Activated gamma-delta T cell treated with anti-CD3 and anti-CD28 coated beads, Interleukin-2, amount 50 U/mL, for 16 hours (primary cell): ENCODE data around the gene LRRC4B.
"Not testable (repeated sequence)": the region's sequence is repeated elsewhere in the genome, so short reads cannot be mapped to it uniquely, and the experiment has no call there.

Source experiments
- DNase-seq: peaks from one replicate; pipeline ENCODE4 v3.0.0-alpha.2; 2020; ENCODE audit warnings: low read depth

The LRRC4B gene

DNA sequence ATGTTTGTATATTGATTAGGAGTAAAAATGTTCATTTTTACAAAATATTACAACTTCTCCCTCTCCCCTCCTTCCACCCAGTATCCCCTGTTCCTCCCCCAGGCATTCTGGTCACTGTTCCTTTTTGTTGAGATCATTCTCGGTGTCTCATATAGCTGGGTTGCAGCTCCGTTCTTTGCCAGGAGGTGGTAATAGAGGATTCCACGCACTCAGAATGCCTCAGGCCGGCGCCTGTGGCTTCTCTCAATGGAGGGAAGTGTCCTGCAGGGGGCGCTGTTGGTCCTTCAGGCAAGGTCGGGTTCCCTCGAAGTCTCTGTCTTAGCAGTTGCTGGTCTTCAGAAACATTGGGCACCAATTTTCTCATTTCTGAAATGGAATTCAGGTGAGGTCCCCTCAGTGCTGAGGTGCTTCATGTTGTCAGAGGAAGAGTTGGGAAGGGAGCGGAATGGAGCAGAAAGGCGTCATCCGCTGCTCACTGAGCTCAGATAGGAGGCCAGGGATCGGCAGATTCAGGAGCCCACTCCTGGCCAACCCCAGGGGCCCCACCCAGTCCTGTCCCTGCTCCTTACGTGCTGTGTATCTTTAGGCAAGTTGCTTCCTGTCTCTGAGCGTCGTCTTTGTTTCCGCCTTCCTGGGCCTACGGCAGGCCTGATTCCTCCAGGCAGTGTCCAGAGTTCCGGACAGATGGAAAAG is 81.3 kb downstream of the LRRC4B start:
- peak; percentile 27 for DNase-seq

DNA sequence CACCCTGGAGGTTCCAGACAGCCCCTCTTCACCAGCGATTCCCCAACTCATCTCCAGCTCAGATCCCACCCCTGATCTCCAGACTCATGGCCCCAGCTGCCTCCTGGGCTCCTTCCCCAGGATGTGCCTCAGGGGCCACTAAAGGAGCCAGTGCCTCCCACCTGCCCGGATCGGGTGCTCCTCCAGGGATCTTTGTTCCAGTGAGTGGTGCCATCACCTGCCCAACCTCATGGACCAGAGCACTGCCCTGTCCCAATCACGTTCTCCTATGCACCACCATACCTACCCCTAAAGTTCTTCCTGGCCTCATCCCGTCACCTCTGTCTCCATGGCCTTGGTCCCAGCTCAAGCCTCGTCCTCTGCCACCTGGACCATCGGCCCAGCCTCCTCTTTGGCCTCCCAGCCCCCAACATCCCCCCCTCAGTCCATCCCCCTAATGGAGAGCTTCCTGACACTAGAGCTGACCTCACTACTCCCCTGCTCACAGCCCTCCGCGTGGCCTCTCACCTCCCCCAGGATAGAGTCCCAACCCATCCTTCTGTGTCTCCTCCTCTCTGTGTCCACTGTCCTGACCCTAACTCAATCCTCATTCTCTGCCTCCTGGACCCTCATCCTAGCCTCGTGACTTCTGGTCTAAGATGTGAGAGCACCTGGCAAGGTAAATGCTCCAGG is 82.8 kb downstream of the LRRC4B start:
- DNase-seq: no peak

DNA sequence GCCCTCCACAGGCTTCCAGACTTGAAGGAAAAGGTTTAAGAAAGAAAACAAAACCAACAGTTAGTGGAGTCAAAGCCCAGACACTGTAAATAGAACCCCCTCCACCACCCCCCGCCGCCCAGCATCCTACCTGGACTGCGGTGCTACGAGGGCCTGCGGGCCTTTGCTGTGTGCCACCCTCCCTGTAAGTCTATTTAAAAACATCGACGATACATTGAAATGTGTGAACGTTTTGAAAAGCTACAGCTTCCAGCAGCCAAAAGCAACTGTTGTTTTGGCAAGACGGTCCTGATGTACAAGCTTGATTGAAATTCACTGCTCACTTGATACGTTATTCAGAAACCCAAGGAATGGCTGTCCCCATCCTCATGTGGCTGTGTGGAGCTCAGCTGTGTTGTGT is 85.3 kb downstream of the LRRC4B start:
- no peak for DNase-seq

- no peak for DNase-seq
Observed at GRCh38 chr19:50482271-50482855, 85.9 kb downstream of the LRRC4B start.

- no peak for DNase-seq
Observed at GRCh38 chr19:50481351-50482149, 86.7 kb downstream of the LRRC4B start.

GRCh38 chr19:50480281-50481111 is 87.7 kb downstream of the LRRC4B start:
- DNase-seq: no peak

- no peak for DNase-seq
Observed at GRCh38 chr19:50479761-50480251, 88.4 kb downstream of the LRRC4B start.

- DNase-seq: no peak
Observed at GRCh38 chr19:50478901-50479715, 89.1 kb downstream of the LRRC4B start.

DNA sequence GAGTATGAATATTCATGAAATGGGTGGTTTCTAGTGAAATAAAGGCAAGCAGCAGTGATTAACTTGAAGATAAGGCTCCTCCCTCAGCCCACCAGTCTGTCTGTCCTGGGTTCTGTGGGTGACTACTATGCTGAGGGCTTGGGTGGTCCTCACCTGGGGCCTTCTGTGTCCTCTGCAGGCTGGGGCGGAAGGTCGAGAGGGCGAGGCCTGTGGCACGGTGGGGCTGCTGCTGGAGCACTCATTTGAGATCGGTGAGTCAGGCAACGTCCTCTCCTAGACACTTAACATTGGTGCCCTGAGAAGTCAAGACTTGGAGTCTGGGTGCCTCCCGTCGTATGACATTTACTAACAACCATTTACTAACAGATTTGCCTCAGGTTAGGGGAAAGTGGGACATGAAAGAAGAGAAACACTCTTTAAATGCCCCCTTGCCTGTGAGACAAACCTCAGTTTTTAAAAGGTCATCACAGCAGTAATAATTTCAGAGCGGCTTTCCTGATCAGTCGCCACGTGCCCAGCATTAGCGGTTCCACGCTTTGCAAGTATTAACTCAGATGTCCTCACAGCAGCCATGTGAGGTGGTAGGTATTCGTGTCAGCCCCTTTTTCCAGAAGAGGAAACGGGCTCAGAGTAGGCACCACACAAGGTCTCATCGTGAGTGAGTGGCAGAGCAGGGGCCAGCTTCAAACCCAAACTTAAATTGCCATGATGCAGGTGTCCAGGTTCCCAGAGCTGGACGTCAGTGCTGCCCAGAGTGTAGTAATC is 90.3 kb downstream of the LRRC4B start:
- DNase-seq: no peak

DNA sequence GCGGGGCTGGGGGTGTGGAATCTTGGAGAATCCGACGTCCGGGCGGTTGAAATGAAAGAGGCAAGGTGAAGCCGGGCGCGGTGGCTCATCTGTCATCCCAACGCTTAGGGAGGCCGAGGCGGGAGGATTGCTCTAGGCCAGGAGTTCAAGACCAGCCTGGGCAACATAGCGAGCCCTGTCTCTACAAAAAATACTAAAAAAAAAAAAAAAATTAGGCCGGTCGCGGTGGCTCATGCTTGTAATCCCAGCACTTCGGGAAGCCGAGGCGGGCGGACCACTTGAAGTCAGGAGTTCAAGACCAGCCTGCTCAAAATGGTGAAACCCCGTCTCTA is 91.4 kb downstream of the LRRC4B start:
- DNase-seq: no peak

DNA sequence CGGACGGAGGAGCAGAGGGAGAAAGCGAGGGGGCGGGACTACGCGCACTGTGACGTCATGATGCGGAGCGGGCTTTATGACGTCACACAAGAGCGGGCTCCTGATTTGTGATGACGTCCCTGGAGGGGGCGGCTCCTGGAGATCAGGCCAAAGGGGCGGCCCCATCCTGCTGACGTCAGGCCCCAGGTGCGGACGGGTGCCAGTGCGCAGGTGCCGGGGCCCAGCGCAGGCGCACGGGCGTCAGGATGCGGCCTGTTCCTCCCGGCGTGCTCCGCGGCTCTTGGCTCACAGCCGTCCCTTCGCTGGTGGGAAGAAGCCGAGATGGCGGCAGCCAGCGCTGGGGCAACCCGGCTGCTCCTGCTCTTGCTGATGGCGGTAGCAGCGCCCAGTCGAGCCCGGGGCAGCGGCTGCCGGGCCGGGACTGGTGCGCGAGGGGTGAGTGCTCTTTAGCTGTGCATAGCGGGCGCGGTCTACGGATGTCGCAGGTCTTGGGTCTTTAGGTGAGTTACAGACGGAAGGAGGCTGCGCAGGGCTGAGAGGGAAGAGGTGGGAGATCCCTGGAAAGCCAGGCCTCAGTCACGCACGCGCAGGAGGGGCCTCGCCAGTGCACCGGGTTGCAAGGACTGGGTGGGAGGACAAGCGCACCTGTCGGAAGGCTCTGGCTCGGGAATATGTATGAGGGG is 91.9 kb downstream of the LRRC4B start, which contains the start of the genes EMC10 and GARIN5A:
Gene EMC10 (plus strand): TSS at position 284 of the 683 bp plus-strand sequence. CDS start 38 bp downstream, at position 322.
Gene GARIN5A (minus strand): TSS at position 625 of the 683 bp plus-strand sequence. CDS start 460 bp downstream, at position 165.
- peak; percentile 80 for DNase-seq

DNA sequence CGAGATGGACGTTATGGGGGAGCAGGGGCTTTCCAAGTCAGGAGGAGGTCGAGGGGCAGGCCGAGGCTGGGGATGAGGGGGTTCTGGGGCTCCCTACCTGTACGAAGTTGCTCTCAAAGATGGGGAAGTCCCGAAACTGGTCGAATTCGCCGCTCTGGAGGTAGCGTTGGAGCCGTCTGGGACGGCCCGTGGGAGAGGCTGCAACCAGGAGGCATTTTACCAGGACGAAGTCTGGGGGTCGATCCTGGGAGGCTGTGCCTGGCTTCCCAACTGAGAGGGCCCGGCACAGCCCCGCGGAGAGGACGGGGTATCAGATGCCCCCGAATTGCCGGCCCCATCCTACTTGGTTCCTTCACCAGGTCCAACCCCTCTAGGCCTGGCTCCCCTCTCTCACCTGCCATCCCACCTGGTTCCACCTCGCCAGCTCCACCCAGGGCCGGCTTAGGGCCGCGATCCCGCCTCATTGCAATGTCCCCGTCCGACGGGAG is 92.5 kb downstream of the LRRC4B start:
- no peak for DNase-seq

- no peak for DNase-seq
Observed at GRCh38 chr19:50475101-50475568, 93.1 kb downstream of the LRRC4B start.

- DNase-seq: not testable (repeated sequence)
Observed at GRCh38 chr19:50473336-50473735, 94.9 kb downstream of the LRRC4B start.

DNA sequence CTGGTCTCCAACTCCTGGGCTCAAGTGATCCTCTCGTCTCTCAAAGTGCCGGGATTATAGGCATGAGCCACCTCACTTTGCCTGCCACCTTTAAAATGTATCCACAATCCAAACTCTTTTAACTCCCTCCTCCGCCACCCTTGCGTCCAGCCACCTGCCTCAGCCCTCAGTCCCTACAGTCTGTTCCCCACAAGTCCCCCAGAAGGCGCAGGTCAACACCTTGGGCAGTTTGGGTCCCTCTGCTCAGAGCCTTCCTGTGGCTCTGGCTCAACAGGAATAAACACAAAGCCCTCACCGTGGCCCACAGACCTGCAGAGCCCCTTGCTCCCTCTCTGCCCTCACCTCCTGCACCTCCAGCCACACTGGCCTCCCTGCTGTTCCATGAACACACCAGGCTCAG is 99.4 kb downstream of the LRRC4B start:
- no peak for DNase-seq

DNA sequence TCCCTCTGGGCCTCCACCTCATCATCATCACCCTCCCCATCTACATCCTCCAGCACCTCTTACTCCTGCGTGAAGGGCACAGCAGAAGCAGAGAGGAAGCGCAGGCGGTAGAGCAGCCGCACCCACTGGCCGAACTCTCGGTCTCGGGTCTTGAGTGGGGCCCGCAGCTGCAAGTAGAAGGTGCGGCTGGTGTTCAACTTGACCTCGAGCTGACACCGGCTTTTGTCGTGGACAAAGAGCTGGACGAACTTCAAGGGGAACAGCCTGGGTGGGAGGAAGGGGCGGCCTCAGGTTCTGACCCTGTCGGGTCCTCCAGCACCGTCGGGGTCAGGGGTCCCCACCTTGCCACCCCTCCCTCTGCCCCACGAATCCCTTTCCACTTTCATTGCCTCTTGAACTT is 100.7 kb downstream of the LRRC4B start:
- no peak for DNase-seq
